Measurements from ENCODE around the gene PHTF2. TPM values are rescaled to one million over a fixed set of nuclear protein-coding genes. Genes with fewer than 3 reads are reported as not detected.

Gene PHTF2
- total RNA-seq (2022) (19.0 and 20.3 TPM in 2 replicates), Bru-seq, nascent RNA (percentile 72 among the genes with signal in this experiment), BruChase-seq, experiment 1, labeled RNA remaining after a 6-hour chase (percentile 66 among the genes with signal in this experiment), BruChase-seq, experiment 2, labeled RNA remaining after a 2-hour chase (percentile 65 among the genes with signal in this experiment)
- long read RNA-seq, full-length matches to known transcripts = 7 of 20 reads
- long read RNA-seq, partial matches to known transcripts = 8 of 20 reads
- long read RNA-seq, other reads (novel, unspliced or antisense) = 5 of 20 reads

- no peak for TF ChIP-seq CTCF (IDR thresholded peaks at IDR 0.05; ENCODE audit: unreplicated experiment)
- Mint-ChIP-seq H3K4me3 (ENCODE audit: low read depth, unreplicated experiment) (peak within 1 kb of the TSS; percentile 88), H3K27ac (ENCODE audit: unreplicated experiment) (peak within 1 kb of the TSS; percentile 86), H3K4me1 (ENCODE audit: low read depth, unreplicated experiment) (peaks cover 43% of the 10 kb centered on the region), H3K9me3 (ENCODE audit: low read depth, unreplicated experiment) (no peaks in the 10 kb centered on the region), H3K27me3 (ENCODE audit: unreplicated experiment) (no peaks in the 10 kb centered on the region), H3K36me3 (ENCODE audit: insufficient read depth, unreplicated experiment) (peaks cover 44% of the 10 kb centered on the region)
- intact Hi-C loops (cut with micrococcal nuclease; ENCODE audit: unreplicated experiment) = no loop called here
- BruUV-seq (replicated peaks) = no TSS peak
- DNase-seq = peak; percentile 97
- CTCF ChIA-PET = interaction anchor here (0.6 kb wide), 1 partner anchor 27 kb away, joined by 3 read pairs; no protein-coding TSS in a partner anchor
These were observed at the start of gene PHTF2, which contains the start of gene TMEM60 for GRCh38 chr7:77798394-77799077. PHTF2 (plus strand) TSS chr7:77798773. TMEM60 (minus strand) TSS chr7:77798434; CDS start chr7:77794373, 4,061 bp downstream.

GRCh38 chr7:77752016-77752415 is 46.6 kb upstream of the PHTF2 start:
- peaks cover 1% of the 10 kb centered on the region for H3K36me3 Mint-ChIP-seq (ENCODE audit: insufficient read depth, unreplicated experiment)
- H3K27ac Mint-ChIP-seq (ENCODE audit: unreplicated experiment) = no peak overlapping the region
- intact Hi-C loops (cut with micrococcal nuclease; ENCODE audit: unreplicated experiment) = no loop called here
- H3K9me3 Mint-ChIP-seq (ENCODE audit: low read depth, unreplicated experiment) = no peaks in the 10 kb centered on the region
- no peak for DNase-seq
- H3K4me1 Mint-ChIP-seq (ENCODE audit: low read depth, unreplicated experiment) = no peaks in the 10 kb centered on the region
- no peak overlapping the region for H3K4me3 Mint-ChIP-seq (ENCODE audit: low read depth, unreplicated experiment)
- no TSS peak for BruUV-seq (replicated peaks)
- TF ChIP-seq CTCF (IDR thresholded peaks at IDR 0.05; ENCODE audit: unreplicated experiment) = no peak
- CTCF ChIA-PET = no interaction called here
- H3K27me3 Mint-ChIP-seq (ENCODE audit: unreplicated experiment) = no peaks in the 10 kb centered on the region

- Mint-ChIP-seq H3K9me3 (ENCODE audit: low read depth, unreplicated experiment) (no peaks in the 10 kb centered on the region), H3K4me1 (ENCODE audit: low read depth, unreplicated experiment) (no peaks in the 10 kb centered on the region), H3K27me3 (ENCODE audit: unreplicated experiment) (no peaks in the 10 kb centered on the region), H3K27ac (ENCODE audit: unreplicated experiment) (no peak overlapping the region), H3K4me3 (ENCODE audit: low read depth, unreplicated experiment) (no peak overlapping the region), H3K36me3 (ENCODE audit: insufficient read depth, unreplicated experiment) (no peaks in the 10 kb centered on the region)
- CTCF ChIA-PET = no interaction called here
- DNase-seq = no peak
- intact Hi-C loops (cut with micrococcal nuclease; ENCODE audit: unreplicated experiment) = no loop called here
- no peak for TF ChIP-seq CTCF (IDR thresholded peaks at IDR 0.05; ENCODE audit: unreplicated experiment)
- BruUV-seq (replicated peaks) = no TSS peak
These were observed 45.4 kb upstream of the PHTF2 start for GRCh38 chr7:77753173-77753572.

GRCh38 chr7:77757589-77757988 is 41.0 kb upstream of the PHTF2 start:
- DNase-seq = no peak
- H3K9me3 Mint-ChIP-seq (ENCODE audit: low read depth, unreplicated experiment) = no peaks in the 10 kb centered on the region
- intact Hi-C loops (cut with micrococcal nuclease; ENCODE audit: unreplicated experiment) = loop anchor here (5.0 kb wide), 1 partner anchor 80 kb away; no protein-coding TSS in a partner anchor
- no peaks in the 10 kb centered on the region for H3K36me3 Mint-ChIP-seq (ENCODE audit: insufficient read depth, unreplicated experiment)
- H3K27me3 Mint-ChIP-seq (ENCODE audit: unreplicated experiment) = no peaks in the 10 kb centered on the region
- no peak overlapping the region for H3K27ac Mint-ChIP-seq (ENCODE audit: unreplicated experiment)
- no peak overlapping the region for H3K4me3 Mint-ChIP-seq (ENCODE audit: low read depth, unreplicated experiment)
- BruUV-seq (replicated peaks) = no TSS peak
- no peak for TF ChIP-seq CTCF (IDR thresholded peaks at IDR 0.05; ENCODE audit: unreplicated experiment)
- no peaks in the 10 kb centered on the region for H3K4me1 Mint-ChIP-seq (ENCODE audit: low read depth, unreplicated experiment)
- CTCF ChIA-PET = no interaction called here
